ENCODE data around the gene BTNL8.
"Not testable (repeated sequence)": the region's sequence is repeated elsewhere in the genome, so short reads cannot be mapped to it uniquely, and the experiment has no call there.

BTNL8 gene

GRCh38 chr5:180874804-180875582 is 24.0 kb upstream of the BTNL8 start:
- DNase-seq (ENCODE audit: low read depth in 3 of 3): no peak

- no peak for DNase-seq (ENCODE audit: low read depth in 3 of 3)
These were observed 23.0 kb upstream of the BTNL8 start for GRCh38 chr5:180875860-180876426.

- not testable (repeated sequence) for DNase-seq (ENCODE audit: low read depth in 3 of 3)
These were observed 13.0 kb upstream of the BTNL8 start for GRCh38 chr5:180885845-180886529.

GRCh38 chr5:180889381-180889780 is 9.6 kb upstream of the BTNL8 start:
- DNase-seq (ENCODE audit: low read depth in 3 of 3): no peak

GRCh38 chr5:180895330-180895729 is 3.6 kb upstream of the BTNL8 start:
- not testable (repeated sequence) for DNase-seq (ENCODE audit: low read depth in 3 of 3)

GRCh38 chr5:180900178-180900577 is 1.2 kb downstream of the BTNL8 start:
- DNase-seq (ENCODE audit: low read depth in 3 of 3): no peak

- no peak for DNase-seq (ENCODE audit: low read depth in 3 of 3)
These were observed 2.5 kb downstream of the BTNL8 start for GRCh38 chr5:180901319-180902009.

DNA sequence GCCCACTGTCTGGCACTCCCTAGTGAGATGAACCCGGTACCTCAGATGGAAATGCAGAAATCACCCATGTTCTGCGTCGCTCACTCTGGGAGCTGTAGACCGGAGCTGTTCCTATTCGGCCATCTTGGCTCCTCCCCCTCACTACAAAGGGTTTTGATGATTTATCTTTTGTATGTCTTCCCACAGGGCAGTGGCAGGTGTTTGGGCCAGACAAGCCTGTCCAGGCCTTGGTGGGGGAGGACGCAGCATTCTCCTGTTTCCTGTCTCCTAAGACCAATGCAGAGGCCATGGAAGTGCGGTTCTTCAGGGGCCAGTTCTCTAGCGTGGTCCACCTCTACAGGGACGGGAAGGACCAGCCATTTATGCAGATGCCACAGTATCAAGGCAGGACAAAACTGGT is 9.4 kb downstream of the BTNL8 start:
- DNase-seq (ENCODE audit: low read depth in 3 of 3): no peak

DNA sequence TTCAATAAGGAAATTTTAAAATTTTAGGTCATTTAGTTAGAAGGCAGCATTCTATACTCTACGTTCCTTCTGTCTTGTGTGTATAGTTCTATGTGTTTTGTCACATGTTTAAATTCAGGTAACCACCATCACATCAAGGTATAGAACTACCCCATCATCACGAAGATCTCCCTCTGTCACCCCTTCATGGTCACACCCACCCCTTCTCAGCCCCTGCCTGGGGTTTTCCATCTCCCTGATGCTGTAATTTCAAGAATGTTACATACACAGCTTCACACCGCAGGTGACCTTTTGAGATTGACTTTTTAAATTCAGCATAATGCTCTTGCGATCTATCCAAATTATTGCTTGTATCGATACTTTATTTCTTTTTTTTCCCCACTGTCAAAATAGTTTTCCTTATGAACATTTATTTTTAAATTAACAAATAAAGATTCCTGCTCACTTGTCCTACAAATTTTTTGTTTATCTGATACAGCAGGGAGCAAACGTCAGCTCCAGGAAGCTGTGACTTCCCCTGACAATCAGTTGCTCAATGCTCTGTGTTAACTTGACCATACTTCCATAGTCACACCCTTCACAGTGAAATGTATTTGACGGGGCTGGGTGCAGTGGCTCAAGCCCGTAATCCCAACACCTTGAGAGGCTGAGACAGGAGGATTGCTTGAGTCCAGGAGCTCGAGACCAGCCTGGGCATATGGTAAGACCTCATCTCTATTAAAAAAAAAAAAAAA is 10.2 kb downstream of the BTNL8 start:
- DNase-seq (ENCODE audit: low read depth in 3 of 3): no peak

GRCh38 chr5:180909782-180910181 is 10.8 kb downstream of the BTNL8 start:
- no peak for DNase-seq (ENCODE audit: low read depth in 3 of 3)

- DNase-seq (ENCODE audit: low read depth in 3 of 3): no peak
These were observed 11.2 kb downstream of the BTNL8 start for GRCh38 chr5:180910182-180910581.

GRCh38 chr5:180910735-180911134 is 11.8 kb downstream of the BTNL8 start:
- DNase-seq (ENCODE audit: low read depth in 3 of 3): no peak

DNA sequence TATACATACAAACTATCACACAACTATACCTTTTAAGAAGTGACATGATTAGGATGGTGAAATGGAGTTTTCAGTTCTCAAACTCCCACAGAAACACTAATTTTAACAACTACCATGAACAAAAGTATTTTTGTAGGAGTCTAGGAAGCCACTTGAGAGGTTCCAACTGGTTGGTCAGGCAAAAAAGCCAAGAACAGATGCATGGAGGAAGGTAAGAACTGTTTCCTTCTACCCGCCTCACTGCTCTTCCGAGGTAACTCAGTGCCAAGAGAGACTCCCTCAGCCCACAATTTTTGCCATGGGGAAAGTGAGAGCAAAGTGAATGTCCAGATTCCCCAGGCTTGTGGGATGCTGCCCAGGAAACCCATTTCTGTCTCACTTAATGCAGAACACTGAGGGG is 15.7 kb downstream of the BTNL8 start:
- DNase-seq (ENCODE audit: low read depth in 3 of 3): no peak

DNA sequence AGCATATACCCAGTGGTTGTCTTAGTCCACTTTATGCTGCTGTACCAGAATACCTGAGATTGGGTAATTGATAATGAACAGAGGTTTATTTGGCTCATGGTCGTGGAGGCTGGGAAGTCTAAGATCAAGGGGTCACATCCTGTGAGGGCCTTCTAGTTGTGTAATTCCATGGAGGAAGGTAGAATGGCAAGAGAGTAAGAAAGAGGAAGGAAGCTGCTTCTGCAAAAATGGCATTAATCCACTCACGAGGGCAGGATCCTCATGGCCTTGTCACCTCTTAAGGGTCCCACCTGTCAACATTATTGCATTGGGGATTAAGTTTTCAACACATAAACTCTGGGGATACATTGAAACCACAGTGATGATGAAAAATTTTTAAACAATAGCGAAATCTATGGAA is 17.0 kb downstream of the BTNL8 start:
- DNase-seq (ENCODE audit: low read depth in 3 of 3): no peak

GRCh38 chr5:180918380-180918779 is 19.4 kb downstream of the BTNL8 start:
- no peak for DNase-seq (ENCODE audit: low read depth in 3 of 3)

GRCh38 chr5:180920710-180921109 is 21.8 kb downstream of the BTNL8 start:
- DNase-seq (ENCODE audit: low read depth in 3 of 3): no peak

DNA sequence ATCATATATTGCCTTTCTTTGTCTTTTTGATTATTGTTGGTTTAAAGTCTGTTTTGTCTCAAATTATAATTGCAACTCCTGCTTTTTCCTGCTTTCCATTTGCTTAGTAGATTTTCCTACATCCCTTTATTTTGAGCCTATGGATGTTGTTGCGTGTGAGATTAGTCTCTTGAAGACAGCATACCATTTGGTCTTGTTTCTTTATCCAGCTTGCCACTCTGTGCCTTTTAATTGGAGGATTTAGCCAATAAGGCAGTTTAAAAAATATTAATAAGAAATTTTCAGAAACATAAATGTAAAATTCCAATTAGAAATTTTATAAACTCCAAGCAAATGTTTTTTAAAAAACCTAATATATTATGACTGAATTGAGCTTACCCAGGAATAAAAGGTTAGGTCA is 24.0 kb downstream of the BTNL8 start:
- DNase-seq (ENCODE audit: low read depth in 3 of 3): no peak

GRCh38 chr5:180932660-180933059 is 33.7 kb downstream of the BTNL8 start:
- DNase-seq (ENCODE audit: low read depth in 3 of 3): no peak

- DNase-seq (ENCODE audit: low read depth in 3 of 3): no peak
These were observed 36.2 kb downstream of the BTNL8 start for GRCh38 chr5:180935203-180935602.

DNA sequence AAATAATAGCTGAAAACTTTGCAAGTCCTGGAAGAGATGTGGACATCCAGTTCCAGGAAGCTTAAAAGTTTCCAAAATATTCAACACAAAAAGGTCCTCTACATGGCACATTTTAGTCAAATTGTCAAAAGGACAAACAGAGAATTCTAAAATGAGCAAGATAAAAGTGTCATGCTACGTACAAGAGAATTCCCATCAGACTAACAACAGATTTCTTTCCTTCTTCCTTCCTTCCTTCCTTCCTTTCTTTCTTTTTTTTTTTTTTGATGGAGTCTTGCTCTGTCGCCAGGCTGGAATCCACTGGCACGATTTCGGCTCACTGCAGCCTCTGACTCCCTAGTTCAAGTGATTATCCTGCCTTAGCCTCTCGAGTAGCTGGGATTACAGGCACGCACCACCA is 39.3 kb downstream of the BTNL8 start:
- no peak for DNase-seq (ENCODE audit: low read depth in 3 of 3)

DNA sequence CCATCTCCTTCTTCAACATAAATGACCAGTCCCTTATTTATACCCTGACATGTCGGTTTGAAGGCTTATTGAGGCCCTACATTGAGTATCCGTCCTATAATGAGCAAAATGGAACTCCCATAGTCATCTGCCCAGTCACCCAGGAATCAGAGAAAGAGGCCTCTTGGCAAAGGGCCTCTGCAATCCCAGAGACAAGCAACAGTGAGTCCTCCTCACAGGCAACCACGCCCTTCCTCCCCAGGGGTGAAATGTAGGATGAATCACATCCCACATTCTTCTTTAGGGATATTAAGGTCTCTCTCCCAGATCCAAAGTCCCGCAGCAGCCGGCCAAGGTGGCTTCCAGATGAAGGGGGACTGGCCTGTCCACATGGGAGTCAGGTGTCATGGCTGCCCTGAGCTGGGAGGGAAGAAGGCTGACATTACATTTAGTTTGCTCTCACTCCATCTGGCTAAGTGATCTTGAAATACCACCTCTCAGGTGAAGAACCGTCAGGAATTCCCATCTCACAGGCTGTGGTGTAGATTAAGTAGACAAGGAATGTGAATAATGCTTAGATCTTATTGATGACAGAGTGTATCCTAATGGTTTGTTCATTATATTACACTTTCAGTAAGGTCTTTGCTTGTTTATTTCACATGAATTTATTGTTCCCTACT is 51.5 kb downstream of the BTNL8 start:
- DNase-seq (ENCODE audit: low read depth in 3 of 3): no peak
